GM03348 (cell line): ENCODE measurements around the gene GAPVD1.
"Not testable (repeated sequence)": the region's sequence is repeated elsewhere in the genome, so short reads cannot be mapped to it uniquely, and the experiment has no call there.

Experiments used
- DNase-seq: peaks from one replicate; pipeline ENCODE4 v3.0.0; 2012; ENCODE audit warnings: low spot score

GAPVD1 gene

GRCh38 chr9:125304273-125304672 is 42.6 kb downstream of the GAPVD1 start:
- no peak for DNase-seq

- no peak for DNase-seq
Measured at GRCh38 chr9:125312411-125312810, 50.8 kb downstream of the GAPVD1 start.

DNA sequence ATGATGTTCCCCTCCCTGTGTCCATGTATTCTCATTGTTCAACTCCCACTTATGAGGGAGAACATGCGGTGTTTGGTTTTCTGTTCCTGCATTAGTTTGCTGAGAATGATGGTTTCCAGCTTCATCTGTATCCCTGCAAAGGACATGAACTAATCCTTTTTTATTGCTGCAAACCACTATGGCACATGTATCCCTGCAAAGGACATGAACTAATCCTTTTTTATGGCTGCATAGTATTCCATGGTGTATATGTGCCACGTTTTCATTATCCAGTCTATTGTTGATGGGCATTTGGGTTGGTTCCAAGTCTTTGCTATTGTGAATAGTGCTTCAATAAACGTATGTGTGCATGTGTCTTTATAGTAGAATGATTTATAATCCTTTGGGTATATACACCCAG is 54.7 kb downstream of the GAPVD1 start:
- not testable (repeated sequence) for DNase-seq

GRCh38 chr9:125317704-125318103 is 56.1 kb downstream of the GAPVD1 start:
- no peak for DNase-seq

GRCh38 chr9:125321496-125321895 is 59.9 kb downstream of the GAPVD1 start:
- no peak for DNase-seq

DNA sequence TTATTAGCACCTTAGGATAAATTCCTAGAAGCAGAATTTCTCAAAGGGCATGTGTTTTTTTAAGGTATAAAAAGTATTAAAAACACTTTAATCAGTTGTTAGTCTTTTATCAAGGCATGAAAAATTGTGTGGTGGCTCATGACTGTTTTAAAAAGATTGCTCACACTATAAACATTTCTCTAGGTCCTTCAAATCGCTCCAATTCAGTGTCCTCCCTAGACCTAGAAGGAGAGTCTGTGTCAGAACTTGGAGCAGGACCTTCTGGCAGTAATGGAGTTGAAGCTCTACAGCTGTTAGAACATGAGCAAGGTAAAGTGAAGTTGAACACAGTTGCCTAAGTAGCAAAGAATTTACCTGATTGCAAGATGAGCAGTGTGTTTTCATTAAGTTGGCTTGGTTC is 62.0 kb downstream of the GAPVD1 start:
- DNase-seq = no peak

GRCh38 chr9:125325826-125326225 is 64.2 kb downstream of the GAPVD1 start:
- DNase-seq = no peak

- no peak for DNase-seq
Measured at GRCh38 chr9:125329978-125330377, 68.4 kb downstream of the GAPVD1 start.

DNA sequence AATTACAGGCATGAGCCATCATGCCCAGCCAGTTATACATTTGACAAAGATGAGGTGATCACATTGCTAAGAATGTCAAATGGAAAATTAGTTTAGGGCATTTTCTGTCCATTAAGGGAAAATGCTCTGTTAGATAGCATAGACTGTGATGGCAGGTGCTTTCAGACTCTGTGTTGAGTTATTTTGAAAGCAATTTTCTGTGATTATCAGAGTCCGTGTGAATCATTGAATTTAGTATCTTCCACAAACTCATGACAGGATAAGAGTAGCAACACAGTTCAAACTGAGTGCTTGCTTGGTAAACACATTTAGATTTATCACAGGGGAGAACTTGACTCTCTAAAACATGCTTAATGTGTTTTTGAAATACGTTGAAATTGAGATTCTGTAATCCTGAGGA is 69.0 kb downstream of the GAPVD1 start:
- DNase-seq = no peak

DNA sequence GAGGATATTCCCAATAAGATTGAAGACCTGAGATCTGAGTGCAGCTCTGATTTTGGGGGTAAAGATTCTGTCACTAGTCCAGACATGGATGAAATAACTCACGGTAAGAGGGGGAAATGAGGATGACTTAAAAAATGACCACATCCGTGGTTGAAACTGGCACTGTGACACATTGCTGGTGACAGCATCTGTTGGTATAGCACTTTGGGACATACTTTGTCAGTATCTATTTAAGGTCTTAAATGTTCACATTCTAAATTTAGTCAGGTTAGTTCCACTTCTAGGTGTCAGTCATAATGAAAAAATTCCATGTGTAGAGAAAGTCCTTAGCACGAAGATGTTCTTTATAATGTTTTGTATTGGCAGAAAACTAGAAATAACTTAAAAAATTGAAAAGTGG is 70.9 kb downstream of the GAPVD1 start:
- DNase-seq = no peak

DNA sequence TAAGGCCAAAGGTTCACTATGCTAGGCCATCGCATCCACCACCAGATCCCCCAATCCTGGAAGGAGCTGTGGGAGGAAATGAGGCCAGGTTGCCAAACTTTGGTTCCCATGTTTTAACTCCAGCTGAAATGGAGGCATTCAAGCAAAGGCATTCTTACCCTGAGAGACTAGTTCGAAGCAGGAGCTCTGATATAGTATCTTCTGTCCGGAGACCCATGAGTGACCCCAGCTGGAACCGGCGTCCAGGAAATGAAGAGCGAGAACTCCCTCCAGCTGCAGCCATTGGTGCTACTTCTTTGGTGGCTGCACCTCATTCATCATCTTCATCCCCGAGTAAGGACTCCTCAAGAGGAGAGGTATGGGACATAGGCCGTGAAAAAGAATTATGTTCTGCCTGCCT is 75.6 kb downstream of the GAPVD1 start:
- DNase-seq = no peak

- DNase-seq = no peak
Measured at GRCh38 chr9:125338929-125339328, 77.3 kb downstream of the GAPVD1 start.

DNA sequence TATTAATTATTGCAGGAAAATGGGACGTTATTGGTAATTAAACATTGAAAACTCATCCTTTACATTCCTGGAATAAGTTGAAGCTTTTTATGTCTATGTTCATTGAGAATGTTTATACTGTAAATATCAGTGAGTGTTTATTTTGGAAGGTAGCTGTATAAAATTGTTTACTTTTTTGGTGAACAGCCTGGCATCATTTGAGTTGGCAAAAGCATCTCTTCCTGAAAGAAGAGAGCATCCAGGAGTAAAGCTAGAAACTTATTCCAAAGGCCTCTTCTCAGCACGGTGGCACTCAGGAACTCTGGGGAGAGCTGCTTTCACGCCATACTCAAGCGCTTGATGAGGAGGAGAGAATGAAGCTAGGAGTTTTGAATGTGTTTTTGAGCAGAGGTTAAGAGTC is 79.9 kb downstream of the GAPVD1 start:
- no peak for DNase-seq

DNA sequence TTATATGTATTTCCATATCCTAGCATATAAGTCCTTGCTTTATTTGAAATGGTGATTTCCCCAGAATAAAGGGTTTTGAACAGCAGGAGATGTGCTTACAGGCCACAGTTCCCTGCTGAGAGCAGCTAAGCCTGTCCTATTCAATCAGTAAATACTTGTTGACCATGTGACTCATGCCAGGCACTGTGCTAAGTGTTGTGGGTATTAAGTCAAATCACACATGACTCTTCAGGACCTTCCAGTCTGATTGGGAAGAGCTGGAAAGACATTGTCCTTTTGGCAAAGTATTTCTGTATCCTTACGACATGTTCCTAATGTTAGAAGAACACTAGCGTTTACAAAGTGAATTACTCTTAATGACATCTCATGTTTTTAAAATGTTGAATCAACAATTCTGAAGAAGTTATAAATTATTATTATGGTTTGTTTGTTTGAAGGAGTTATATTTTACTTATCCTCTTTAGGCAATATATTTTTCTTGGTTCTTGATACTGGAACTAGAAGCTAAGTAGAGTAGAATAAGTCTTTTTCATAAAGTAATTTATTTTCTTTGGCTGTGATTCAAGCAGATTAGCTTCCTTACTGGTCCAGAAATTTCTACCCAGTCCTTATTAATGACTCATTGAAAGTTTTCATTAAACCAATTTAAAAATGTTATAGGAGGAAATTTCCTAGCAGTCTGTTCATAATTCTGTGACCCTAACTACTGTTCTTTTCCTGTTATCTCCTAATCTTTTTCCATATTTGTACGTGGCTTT is 82.1 kb downstream of the GAPVD1 start:
- DNase-seq = no peak

- DNase-seq = no peak
Measured at GRCh38 chr9:125346080-125346732, 84.6 kb downstream of the GAPVD1 start.

DNA sequence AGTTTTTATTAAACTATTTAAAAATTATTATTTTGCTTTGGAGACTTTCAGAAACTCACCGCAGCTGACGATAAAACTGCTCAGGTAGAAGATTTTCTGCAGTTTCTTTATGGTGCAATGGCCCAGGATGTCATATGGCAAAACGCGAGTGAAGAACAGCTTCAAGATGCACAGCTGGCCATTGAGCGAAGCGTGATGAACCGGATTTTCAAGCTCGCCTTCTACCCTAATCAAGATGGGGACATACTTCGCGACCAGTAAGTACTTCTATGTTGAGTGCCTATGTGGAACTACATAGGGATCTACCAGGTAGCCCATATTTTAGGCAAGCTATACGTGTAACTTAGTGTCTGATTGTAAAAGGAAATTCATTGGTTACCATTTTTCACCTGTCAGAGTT is 94.0 kb downstream of the GAPVD1 start:
- no peak for DNase-seq

- no peak for DNase-seq
Measured at GRCh38 chr9:125356032-125356431, 94.4 kb downstream of the GAPVD1 start.

DNA sequence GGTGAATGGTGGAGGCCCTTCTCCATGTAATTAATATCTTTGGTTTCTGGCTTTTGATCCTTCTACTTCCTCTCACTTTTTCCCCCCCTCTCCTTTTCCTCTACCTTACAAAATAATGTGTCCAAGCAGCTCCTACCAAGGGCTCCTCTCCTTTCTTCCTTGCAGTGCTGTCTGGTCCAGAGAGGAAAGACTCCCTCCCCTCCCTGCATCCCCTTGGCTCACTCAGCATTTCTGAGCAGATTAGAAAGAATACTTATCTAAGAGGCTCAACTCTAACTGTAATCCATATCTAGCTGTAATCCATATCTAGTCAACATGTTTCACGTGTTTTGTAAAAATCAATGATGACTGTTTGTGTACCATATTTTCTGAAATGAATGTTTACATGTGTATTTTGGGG is 97.4 kb downstream of the GAPVD1 start:
- DNase-seq = no peak

DNA sequence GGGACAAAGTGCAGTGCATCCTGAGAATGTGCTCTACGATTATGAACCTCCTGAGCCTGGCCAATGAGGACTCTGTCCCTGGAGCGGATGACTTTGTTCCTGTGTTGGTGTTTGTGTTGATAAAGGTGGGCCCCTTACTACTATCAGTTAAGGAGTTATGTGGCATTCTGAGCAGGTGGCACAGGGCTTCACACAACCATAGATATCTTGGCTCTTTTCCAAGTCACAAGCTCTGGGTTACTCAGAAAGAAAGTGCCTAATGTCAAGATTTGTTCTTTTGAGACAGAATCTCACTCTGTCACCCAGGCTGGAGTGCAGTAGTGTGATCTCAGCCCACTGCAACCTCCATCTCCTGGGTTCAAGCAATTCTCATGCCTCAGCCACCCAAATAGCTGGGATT is 99.0 kb downstream of the GAPVD1 start:
- no peak for DNase-seq

DNA sequence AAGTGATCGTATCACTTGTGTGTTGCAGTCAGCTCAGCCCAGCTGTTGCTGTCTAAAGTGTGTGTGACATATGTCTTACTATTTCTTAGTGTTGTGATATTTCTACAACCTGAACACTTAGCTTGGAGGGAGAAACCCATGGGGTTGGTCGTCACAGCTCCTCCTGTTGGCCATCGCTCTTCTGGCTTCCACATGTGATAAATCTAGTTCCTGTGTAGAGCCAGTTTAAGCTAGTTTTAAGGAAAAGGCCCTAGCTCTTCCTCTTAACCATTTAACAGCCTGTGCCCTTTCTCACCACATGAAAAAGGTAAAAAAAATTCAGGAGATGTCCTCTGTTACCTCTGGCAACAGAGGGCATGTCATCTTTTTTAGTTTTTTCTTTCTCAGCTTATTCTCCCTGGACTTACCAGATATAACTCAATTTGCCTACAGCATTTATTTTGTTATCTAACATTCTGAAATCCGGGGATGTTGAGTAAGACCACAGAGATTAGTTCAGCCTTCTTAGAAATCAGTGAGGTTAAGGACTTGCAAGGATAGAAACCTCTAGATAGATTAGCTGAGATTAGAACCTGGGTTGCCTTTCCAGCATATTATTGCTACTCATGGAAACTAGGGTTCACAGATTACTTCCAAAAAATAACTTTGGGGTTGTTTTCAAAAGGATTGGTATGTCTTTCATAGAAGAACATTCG is 100.4 kb downstream of the GAPVD1 start:
- no peak for DNase-seq

DNA sequence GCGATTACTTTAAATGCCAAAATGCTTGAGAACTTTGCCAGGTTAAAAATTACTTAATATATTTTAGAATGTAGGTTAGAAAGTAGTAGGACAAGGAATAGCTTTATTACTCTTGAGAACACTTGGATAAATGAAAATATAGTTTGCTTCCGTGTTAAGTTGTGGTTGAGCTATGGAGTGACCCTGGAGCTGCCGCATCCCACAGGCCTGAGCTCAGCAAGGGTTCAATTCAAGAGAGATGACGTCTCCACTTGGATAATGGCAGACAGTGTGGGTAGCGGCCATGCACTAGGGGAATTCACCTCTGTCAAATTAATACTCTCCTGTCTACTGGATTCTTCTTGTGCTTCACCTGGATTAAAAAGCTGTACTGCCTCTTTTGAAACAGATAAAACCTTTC is 105.0 kb downstream of the GAPVD1 start:
- no peak for DNase-seq

GRCh38 chr9:125370786-125371185 is 109.2 kb downstream of the GAPVD1 start:
- no peak for DNase-seq
